GM18870 (cell line): ENCODE results near the gene IQSEC2.

Experiments
- ATAC-seq: cut with Tn5 transposase; IDR thresholded peaks from one replicate; pipeline ENCODE4 v1.9.1; 2021; ENCODE audit warnings: moderate library complexity; ENCODE audit not compliant: unreplicated experiment

IQSEC2 gene

GRCh38 chrX:53269536-53270107 lies 11.8 kb downstream of the IQSEC2 start:
- ATAC-seq, result no peak

DNA sequence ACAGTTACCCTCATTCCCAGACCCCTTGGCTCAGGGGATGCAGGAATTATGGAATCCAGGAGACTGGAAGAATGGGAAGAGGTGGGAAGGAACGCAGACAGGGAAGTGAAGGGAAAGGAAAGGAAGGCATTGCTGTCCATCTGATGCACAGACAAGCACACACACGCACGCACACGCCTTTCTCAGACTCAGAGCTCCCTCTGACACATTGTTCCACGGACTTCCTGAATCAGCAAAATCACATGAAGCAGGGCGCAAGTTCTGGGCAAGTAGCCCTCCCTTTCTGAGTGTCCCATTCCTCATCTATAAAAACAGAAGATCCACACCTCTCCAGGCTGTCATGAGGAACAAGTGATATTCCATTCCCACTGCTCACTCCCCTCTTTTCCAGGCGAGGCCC lies 13.2 kb downstream of the IQSEC2 start:
- ATAC-seq, result no peak

DNA sequence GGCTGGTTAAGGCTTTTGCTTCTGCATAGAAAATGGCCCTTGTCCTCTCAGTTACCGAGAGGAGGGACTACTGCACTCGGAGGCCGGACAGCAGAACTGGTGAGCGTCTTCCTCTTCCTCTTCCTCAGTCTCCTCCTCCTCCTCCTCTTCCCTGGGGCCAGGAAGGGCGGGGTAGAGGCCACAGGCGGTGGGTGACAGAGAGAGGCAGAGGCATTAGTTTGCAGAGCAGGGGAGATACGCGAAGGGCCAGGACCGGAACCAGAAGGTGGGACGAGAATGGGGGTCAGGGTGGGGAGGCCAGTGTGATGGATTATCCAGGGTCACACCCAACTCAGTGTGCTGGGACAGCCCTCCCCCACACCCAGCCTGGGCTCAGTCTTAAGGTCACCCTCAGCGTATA lies 14.5 kb downstream of the IQSEC2 start:
- ATAC-seq, result no peak

DNA sequence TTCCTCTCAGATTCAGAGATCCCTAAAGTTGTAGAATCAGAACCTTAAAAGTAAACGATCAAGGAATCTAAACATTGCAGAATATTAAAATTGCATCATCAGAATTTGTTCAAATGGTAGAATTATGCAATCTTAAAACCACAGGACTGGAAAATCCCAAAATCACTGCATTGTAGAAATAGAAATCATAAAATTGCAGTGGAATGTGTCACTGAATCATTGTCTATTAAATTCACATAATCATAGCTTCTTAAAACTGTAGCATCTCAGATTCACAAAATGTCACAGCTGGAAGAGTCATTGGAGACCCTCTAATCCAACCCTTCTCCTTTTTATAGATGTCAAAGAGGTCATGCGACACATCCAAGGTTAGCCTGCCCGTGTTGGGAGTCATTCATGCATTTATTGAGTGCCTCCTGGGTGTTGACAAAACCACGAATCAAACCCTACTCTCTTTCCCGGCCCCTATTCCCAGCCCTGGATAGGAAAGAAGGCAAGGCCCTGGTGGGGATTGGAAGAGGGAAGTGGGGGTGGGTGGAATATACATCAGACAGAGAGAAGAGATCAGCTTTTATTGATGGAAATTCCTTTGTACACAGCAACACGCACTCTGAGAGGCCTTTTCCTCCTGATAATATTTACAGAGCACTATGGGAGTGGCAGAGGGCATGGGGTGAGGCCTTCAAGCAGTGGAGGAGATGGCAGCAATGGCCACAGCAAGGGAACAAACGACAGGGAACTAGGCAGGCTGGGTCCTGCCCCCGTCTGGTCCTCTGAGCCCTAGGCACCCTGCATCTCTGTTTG lies 15.4 kb downstream of the IQSEC2 start:
- ATAC-seq, result no peak

DNA sequence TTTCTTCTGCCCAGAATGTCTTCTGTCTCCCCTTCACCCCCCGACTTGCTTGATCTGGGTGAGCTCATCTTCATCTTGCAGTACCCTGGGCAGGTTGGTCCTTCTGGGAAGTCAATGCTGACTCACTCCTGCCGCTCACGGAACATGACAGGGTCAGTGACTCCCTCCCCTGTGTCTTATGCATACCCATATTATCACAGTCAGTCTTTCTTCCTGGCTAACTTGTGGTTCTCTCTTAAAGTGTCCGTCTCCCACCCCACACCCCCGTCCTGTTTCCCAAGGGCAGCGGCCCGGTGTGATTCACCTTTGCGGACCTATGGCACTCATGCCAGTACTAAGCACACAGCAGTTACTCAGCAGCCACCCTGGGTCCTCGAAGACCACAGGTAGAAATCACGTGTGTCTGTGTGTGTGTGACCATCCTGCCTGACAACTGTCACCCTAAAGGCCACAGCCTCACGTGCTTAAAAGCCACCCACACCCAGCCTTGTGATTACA lies 17.7 kb downstream of the IQSEC2 start:
- ATAC-seq, result no peak

- no peak for ATAC-seq
Measured at GRCh38 chrX:53262918-53263394, 18.4 kb downstream of the IQSEC2 start.

GRCh38 chrX:53262189-53262917 lies 19.0 kb downstream of the IQSEC2 start:
- no peak for ATAC-seq

DNA sequence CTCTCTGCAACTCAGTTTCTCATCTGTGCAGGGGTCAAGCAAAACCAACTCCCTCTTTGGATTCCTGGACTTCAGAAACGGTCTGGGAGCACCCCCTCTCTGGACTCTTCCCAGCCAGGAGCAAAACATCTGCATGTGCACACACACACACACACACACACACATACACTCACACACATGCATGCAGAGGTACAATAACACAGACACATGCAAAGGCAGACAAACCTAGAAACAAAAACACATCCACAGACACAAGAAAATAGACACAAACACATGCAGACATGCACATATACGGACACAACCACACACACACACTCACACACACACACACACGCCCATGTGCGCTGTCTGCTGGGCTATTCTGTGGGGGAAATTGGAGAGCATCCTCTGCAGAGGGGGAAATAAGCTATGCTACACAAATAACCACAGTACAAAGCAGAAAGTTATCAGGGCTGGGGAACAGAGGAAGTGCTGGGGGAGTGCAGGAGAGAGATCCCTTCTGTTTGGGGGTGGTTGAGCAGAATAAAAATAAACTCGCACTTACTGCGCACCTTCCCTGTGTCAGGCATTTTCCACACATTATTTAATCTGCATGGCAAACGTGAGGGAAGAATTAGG lies 19.9 kb downstream of the IQSEC2 start:
- no peak for ATAC-seq

- no peak for ATAC-seq
Measured at GRCh38 chrX:53260836-53261235, 20.5 kb downstream of the IQSEC2 start.

- no peak for ATAC-seq
Measured at GRCh38 chrX:53257670-53258423, 23.5 kb downstream of the IQSEC2 start.

GRCh38 chrX:53257166-53257565 lies 24.2 kb downstream of the IQSEC2 start:
- no peak for ATAC-seq

GRCh38 chrX:53256446-53257041 lies 24.8 kb downstream of the IQSEC2 start:
- ATAC-seq, result no peak

- ATAC-seq, result no peak
Measured at GRCh38 chrX:53255738-53256191, 25.6 kb downstream of the IQSEC2 start.

- ATAC-seq, result no peak
Measured at GRCh38 chrX:53254570-53255461, 26.6 kb downstream of the IQSEC2 start.

DNA sequence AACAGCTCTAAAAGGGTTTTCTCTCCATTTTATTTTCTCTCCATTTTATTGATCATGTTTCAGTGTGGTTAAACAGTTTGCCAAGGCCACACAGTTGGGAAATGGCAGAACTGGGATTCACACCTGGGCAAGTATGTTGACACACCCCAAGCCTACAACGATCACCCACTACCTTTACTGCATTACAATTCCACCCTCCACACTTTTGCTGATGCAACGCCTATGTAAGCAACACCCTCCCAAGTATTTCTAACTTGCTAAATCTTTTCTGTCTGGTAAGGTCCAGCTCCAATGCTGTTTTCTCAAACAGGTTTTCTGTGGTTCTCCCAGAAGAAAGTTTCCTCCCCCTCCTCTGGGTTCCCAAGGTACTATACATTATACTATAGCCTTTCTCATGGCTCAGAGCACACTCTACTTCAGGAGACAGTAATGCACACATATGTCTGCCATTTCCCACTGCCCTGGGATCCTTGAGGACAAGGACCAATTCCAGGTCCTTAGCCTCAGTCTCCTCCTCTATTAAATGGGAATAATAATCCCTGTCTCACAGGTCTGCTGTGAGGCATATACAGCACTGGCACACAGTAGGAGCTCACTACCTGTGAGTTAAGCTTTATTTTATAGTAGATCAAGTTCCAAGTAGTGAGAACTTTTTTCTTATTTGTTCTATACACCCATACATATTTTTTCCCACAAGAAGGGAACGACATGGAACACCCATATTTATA lies 27.9 kb downstream of the IQSEC2 start:
- ATAC-seq, result no peak

DNA sequence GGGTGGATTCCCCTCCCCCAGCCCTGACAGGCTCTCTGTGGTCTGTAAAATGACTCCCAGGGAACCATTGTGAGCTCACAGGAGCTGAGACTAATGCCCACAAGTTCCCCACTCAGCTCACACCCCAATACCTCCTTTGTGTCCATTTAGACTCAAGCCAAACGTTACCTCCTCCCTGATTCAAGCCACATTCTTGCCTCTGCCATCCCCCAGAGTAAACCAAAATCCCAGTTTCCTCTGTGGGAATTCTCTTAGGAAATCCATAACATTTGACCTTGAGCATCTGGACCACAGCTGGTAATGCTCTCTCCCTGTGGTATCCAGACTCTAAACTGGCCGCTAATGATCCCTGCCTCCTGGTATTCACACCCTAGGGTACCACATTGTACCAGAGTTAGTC lies 30.1 kb downstream of the IQSEC2 start:
- ATAC-seq, result no peak

- ATAC-seq, result no peak
Measured at GRCh38 chrX:53250556-53250955, 30.8 kb downstream of the IQSEC2 start.

- ATAC-seq, result no peak
Measured at GRCh38 chrX:53249408-53250042, 31.9 kb downstream of the IQSEC2 start.
